Choroid plexus epithelial cell (primary cell): ENCODE results near the gene WDR74.

Experiments
- DNase-seq: peaks from one replicate; pipeline ENCODE4 v3.0.0-alpha.2; 2010; ENCODE audit warnings: low read depth
- H3K4me3 ChIP-seq: 2 replicates; pipeline ENCODE4 v1.5.1; 2011; ENCODE audit warnings: low read depth, mild to moderate bottlenecking, control low read depth, low read length, moderate library complexity
- TF ChIP-seq, protein P1 (sequence below): conservative IDR thresholded peaks from 2 replicates; pipeline ENCODE4 v1.5.1; 2011; ENCODE audit warnings: low read depth, mild to moderate bottlenecking, control low read depth, inconsistent platforms, low read length, moderate library complexity

WDR74 gene

GRCh38 chr11:62801071-62801470 lies 38.3 kb downstream of the WDR74 start:
- TF ChIP-seq, protein P1, sequence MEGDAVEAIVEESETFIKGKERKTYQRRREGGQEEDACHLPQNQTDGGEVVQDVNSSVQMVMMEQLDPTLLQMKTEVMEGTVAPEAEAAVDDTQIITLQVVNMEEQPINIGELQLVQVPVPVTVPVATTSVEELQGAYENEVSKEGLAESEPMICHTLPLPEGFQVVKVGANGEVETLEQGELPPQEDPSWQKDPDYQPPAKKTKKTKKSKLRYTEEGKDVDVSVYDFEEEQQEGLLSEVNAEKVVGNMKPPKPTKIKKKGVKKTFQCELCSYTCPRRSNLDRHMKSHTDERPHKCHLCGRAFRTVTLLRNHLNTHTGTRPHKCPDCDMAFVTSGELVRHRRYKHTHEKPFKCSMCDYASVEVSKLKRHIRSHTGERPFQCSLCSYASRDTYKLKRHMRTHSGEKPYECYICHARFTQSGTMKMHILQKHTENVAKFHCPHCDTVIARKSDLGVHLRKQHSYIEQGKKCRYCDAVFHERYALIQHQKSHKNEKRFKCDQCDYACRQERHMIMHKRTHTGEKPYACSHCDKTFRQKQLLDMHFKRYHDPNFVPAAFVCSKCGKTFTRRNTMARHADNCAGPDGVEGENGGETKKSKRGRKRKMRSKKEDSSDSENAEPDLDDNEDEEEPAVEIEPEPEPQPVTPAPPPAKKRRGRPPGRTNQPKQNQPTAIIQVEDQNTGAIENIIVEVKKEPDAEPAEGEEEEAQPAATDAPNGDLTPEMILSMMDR = no peak
- no peak overlapping the region for H3K4me3 ChIP-seq
- DNase-seq = no peak

DNA sequence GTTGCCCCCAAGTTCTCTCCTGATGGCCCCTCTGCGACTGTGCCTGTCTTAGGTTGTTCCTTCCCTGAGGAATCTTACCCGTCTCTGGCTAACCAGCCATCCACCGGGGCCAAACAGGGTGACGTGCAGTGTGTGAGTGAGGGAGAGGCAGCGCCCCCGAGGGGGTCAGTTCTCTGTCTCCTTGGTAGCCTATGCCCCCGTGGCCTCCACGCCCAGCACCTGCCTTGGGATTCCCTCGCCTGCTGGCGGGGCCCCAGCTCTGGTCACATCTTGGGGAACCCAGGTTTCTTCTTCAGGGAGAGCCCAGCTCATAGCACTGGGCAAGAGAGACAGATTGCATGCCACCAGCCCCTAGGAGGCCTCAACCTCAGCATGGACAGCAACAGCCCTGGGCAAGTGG lies 39.9 kb downstream of the WDR74 start:
- no peak for DNase-seq
- TF ChIP-seq, protein P1 = no peak
- no peak overlapping the region for H3K4me3 ChIP-seq

- DNase-seq = no peak
- no peak overlapping the region for H3K4me3 ChIP-seq
- TF ChIP-seq, protein P1 = no peak
These were observed 43.1 kb downstream of the WDR74 start for GRCh38 chr11:62796281-62796680.

DNA sequence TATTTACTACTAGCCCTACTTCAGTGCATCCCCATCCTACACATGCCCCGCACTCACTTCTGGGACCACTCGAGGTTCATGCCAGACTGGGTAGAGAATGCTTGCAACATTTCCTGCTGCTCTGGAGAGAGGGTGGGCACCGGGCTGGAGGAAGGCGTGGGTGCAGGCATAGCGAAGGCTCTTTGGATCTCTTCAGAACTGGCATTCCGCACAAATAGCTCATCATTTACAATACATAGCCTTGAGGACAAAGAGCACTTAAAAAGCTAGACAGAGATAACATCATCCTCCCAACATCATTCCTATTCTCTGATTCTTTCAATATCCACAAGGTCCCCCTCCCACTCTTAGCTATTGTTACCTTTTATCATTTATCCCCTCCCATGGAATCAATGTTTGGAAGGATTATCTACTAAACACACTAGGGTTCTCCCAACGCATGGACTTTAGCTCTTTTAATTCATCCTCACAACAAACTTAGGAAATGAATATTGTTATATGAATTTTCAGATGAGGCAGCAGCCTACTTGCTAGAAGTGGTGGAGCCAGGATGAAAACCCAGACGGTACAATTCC lies 45.1 kb downstream of the WDR74 start:
- DNase-seq = no peak
- TF ChIP-seq, protein P1 = no peak
- no peak overlapping the region for H3K4me3 ChIP-seq

DNA sequence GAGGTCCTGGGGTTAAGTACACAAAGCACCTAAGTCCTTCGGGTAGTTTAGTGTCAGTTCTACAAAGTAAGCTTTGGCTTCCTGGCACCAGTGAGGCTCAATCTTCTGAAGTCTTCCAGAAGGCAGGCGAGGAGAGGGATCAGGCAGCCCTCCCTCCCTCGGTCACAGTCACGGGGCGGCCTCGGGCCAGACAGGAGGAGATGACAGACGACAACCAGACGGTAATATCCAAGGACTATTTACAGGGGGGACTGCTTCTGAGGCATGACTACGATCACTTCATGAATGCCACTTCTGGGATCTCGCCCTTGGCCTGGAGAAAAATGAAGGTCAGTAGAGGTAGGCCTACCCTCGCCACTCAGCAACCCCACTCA lies 47.2 kb downstream of the WDR74 start:
- no peak overlapping the region for H3K4me3 ChIP-seq
- no peak for DNase-seq
- TF ChIP-seq, protein P1 = no peak

DNA sequence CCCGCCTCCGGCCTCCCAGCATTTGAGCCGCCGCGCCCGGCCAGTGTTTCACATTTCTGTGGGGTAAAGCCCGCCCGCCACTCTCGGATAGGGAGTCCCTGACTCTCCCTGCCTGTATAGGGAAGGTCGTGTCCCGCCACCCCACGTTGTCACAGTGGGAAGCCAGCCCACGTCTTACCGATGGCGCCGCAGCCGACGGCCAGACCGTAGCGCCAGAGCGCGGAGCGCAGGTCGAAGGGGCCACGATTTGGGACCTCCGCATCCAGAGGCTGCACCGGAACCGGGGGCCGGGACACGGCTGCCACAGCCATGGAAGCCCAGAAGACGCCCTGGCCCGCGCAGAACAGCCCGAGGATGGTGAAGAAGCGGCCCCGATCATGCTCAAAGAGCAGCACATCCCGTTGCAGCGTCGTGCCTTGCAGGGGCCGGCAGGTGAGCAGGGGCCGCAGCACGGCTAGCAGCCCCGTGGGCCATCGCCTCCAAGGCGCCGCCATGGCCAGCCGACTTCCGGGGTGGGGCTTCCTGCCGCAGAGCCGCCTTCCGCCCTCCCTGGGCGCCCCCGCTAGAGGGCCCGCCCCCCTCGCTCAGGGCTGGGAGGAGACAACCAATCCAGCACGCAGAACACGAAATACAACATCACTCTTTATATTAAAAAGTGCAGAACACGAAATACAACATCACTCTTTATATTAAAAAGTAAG lies 47.7 kb downstream of the WDR74 start, which contains the start of gene TMEM223:
TMEM223 (minus strand) TSS at position 506 of the 701 bp plus-strand sequence; CDS start at position 494, 12 bp downstream.
- TF ChIP-seq, protein P1 = no peak
- peak within 1 kb of the TSS; percentile 92 for H3K4me3 ChIP-seq
- DNase-seq = peak; percentile 84

DNA sequence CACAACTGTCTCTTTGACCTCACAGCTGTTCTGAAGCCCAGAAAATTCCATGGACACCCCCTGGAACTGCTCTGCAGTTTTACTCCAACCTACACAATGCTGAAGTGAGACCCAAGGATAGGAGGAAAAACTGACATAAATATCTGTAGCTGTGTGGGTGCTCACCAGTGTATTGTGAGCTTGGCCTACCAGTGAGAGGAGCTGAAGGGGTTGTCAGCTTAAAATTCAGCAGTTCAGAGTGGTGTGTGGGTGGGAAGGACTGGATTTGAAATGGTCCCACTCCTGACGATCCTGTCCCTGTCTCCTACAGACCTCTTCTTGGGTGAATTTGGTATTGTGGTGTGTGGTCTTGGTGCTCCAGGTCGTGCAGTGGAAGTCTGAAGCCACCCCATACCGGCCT lies 49.8 kb downstream of the WDR74 start:
- DNase-seq = no peak
- H3K4me3 ChIP-seq = no peak overlapping the region
- TF ChIP-seq, protein P1 = no peak
